GM19193 (cell line): ENCODE measurements around the gene CKM.

Experiments used
- POLR2A ChIP-seq: IDR thresholded peaks from 4 replicates; pipeline ENCODE4 v1.6.1; 2011; ENCODE audit not compliant: insufficient read depth, insufficient read length; ENCODE audit errors: extremely low read depth

Gene CKM

GRCh38 chr19:45340232-45340898 is 17.7 kb upstream of the CKM start, which contains the start of gene KLC3:
TSS of gene KLC3 (plus strand) at chr19:45340750. CDS start at chr19:45345542, 4,792 bp downstream.
- no peak for TF ChIP-seq POLR2A

- TF ChIP-seq POLR2A, result no peak
Measured at GRCh38 chr19:45339629-45340028, 17.0 kb upstream of the CKM start.

- TF ChIP-seq POLR2A, result no peak
Measured at GRCh38 chr19:45336696-45337251, 14.1 kb upstream of the CKM start.

GRCh38 chr19:45333609-45334303 is 11.1 kb upstream of the CKM start:
- TF ChIP-seq POLR2A, result no peak

- TF ChIP-seq POLR2A, result no peak
Measured at GRCh38 chr19:45331411-45331810, 8.7 kb upstream of the CKM start.

GRCh38 chr19:45327404-45328143 is 4.9 kb upstream of the CKM start:
- no peak for TF ChIP-seq POLR2A

GRCh38 chr19:45324349-45324907 is 1.8 kb upstream of the CKM start:
- no peak for TF ChIP-seq POLR2A

- no peak for TF ChIP-seq POLR2A
Measured at GRCh38 chr19:45323671-45324081, 1.0 kb upstream of the CKM start.

- no peak for TF ChIP-seq POLR2A
Measured at GRCh38 chr19:45322311-45322710, 364 bp downstream of the CKM start.

GRCh38 chr19:45321848-45322247 is 827 bp downstream of the CKM start:
- no peak for TF ChIP-seq POLR2A

GRCh38 chr19:45320997-45321775 is 1.5 kb downstream of the CKM start:
- TF ChIP-seq POLR2A, result no peak

- TF ChIP-seq POLR2A, result no peak
Measured at GRCh38 chr19:45315304-45315703, 7.4 kb downstream of the CKM start.

- TF ChIP-seq POLR2A, result no peak
Measured at GRCh38 chr19:45314708-45315245, 7.9 kb downstream of the CKM start.

- TF ChIP-seq POLR2A, result no peak
Measured at GRCh38 chr19:45311621-45312020, 11.1 kb downstream of the CKM start.
